Right renal cortex interstitium (tissue), 3 donors: ENCODE measurements around the gene COMMD9. TPM values are rescaled to one million over a fixed set of nuclear protein-coding genes. Genes with fewer than 3 reads are reported as not detected.

Source experiments
- DNase-seq, 3 donors: peaks; one replicate each; pipeline ENCODE4 v3.0.0-alpha.2; 2013; ENCODE audit warnings: low read depth in 3 of 3, low spot score in 2 of 3
- polyA plus RNA-seq, 3 donors: library from polyadenylated mRNA; unstranded; fragments of 120-200 nt; gene quantifications; one replicate each; pipeline ENCODE4 v1.2.1, GENCODE V29; 2013; ENCODE audit not compliant: insufficient read length in 3 of 3

Gene COMMD9
- polyA plus RNA-seq, 3 donors, result 93.0 to 96.9 (median 94.0) TPM

DNA sequence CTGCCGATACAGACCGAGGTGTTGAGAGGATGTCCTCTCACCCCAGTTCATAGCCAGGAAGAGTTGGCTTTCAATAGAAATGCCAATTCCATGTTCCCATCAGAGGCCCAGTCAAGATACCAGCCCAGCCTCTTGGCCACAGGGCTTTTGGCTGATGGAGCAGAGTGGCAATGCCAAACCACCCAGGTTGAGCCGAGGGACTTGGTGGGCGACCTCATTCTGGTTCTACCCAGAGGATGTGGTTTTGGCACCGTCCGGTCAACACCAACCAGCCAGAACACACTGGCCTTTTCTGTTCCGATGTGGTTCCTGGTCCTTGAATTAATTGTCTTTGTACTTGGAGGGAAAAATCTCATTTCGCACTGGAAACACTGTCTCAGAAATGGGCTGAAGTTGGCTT lies 60.5 kb downstream of the COMMD9 start:
- DNase-seq, result no peak

DNA sequence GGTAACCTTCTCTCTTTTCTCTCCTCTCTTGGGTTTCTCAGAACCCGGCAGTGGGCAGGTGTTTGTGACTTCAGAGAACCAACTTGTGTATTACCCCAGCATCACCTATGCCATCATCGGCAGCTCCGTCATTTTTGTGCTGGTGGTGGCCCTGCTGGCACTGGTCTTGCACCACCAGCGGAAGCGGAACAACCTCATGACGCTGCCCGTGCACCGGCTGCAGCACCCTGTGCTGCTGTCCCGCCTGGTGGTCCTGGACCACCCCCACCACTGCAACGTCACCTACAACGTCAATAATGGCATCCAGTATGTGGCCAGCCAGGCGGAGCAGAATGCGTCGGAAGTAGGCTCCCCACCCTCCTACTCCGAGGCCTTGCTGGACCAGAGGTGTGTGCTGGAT lies 62.2 kb downstream of the COMMD9 start:
- DNase-seq, result no peak

DNA sequence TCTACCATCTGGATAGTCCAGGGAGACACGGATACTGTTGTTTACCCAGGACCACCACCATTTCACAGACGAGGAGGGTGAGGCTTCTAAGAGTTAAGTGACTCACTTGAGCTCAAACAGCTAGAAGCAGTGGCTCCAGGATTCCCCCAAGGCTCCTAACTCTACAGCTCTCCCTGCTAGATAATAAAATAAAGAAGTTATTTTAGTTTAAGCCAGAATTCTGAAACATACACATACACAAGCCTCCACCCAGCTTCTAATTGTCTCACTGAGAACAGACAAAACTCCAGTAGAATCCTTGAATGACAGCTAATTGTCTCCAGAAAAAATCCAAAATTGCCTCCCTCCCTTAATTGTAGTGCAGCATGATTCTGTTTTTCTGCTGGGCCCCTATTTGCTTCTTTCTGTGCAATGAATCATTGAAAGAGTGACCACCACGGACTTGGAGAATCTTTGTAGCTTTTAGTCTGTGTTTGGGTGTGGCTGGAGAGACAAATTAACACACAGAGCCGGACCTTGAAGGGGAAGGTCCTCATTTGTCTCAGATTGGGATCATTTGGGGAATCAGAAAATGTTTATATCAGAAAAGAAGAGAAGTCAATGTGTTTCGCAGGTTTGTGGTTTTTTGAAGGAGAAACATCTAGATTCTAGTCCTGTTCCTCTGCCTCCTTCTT lies 64.9 kb downstream of the COMMD9 start:
- no peak for DNase-seq

DNA sequence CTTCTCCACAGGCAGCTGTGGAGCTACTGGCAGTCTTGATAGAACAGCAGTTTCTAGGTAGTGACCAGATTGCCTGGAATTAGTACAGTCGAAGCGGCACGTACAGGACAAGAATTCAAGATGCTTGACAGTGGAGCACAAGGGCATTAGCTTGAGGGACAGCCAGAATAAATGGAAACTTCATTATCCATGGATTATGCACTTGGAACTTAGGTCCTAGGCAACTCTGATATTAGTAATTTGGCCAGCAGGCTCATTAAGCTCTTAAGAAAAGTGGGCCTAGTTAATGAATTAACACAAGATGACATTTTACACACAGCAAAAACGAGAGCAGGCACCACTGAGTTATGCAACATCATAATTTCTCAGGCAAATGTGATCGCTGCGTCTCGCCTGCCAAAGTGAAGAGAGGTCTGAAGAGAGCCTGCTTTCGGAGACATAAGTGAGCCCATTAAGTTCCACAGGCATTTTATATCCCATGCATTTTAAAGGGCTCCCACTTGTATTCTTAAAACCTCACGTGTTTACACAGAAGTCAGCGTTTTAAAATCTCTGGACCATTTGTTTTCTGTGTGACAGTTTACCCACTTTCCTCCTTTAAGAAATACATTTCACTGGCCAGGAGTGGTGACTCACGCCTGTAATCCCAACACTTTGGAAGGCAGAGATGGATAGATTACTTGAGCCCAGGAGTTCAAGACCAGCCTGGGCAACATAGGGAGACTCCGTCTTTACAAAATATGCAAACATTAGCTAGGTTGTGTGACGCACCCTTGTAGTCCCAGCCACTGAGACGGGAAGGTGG lies 66.2 kb downstream of the COMMD9 start:
- DNase-seq, result no peak

Other genes starting within 250 kb of the COMMD9 start
- 10 to 100 TPM; 13.6 to 19.7 (median 15.7) TPM for gene PRR5L, start 6.9 kb upstream of the COMMD9 start, polyA plus RNA-seq
- 10 to 100 TPM; 16.2 to 17.3 (median 16.7) TPM for gene TRAF6, start 220.8 kb upstream of the COMMD9 start, polyA plus RNA-seq